ENCODE measurements around the gene CNTNAP5.

CNTNAP5 gene

DNA sequence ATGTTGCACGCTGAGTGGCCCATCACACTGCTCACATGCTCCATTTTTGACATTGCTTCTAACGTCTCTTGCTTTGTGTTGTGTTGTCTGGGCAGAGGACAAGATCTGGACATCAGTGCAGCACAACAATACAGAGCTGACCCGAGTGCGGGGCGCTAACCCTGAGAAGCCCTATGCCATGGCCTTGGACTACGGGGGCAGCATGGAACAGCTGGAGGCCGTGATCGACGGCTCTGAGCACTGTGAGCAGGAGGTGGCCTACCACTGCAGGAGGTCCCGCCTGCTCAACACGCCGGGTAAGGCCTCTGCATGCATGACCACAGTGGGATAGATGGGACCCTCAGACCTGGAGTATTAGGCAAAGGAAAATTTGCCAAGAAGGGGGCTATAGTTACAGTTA, 622.6 kb downstream of the CNTNAP5 start:
- DNase-seq, result no peak

DNA sequence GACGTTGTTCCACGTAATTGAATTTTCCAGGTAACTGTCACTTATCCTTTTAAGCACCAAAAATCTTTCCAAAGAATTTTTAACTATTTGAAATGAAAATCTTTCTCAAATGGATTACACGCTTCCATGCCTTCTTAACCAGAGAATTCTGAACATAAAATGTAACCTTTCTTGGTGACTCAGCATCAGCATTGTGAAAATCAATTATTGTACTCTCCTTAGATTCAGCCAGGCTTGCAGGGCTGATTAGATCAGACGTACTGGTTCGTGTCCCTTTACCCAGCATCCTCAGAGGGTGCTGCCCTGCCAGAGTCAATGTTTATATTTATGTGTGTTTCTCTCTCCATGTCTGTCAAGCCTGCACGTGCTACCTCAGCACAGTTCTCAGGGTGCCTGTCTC, 623.9 kb downstream of the CNTNAP5 start:
- DNase-seq, result no peak

DNA sequence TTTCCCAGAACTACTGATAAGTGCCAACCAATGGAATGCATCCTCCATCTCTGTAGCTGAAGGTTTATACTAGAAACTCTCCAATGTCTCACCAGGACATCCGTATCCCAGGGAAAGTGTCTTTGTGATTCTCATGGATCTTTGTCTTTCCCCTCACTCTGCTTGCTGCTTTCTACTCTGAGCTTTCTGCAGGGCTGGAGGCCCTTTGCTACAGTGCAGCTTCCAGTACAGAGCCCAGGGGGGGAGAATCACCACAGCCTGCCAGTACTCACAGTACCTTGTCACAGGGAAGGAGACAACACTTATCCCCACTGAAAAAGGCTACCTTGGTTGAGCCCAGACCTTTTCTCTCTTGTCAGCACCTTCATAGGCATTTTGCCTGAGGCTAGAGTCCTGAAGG, 627.0 kb downstream of the CNTNAP5 start:
- DNase-seq, result no peak

DNA sequence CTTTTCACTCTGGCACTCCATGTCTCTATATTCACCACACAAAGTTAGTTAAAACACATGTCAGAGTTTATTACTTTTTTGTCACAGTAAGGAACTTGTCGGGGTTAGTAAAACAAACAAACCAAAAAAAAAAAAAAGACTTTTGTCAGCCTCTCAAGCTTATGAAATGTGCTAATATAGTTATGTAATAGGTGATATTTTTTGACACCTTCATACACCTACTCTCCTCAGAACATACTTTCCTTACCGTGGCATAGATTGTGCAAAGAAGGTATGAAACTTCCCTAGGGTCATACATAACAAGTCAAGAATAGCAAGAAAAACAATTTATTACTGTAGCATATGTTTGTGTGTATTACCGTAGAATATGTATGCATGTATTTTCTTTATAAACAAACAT, 633.3 kb downstream of the CNTNAP5 start:
- DNase-seq, result no peak

DNA sequence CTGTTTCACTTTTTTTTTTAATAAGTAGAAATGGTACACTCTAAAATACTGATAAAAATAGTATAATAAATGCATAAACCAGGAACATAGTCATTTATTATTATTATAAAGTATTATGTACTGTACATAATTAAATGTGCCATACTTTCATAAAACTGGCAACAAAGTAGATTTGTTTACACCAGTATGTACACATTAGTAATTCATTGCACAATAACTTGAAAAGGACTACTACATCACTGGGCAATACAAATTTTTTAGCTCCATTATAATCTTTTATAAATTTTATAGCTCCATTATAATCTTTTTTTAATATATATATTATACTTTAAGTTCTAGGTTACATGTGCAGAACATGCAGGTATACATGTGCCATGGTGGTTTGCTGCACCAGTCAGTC, 636.5 kb downstream of the CNTNAP5 start:
- DNase-seq, result no peak

DNA sequence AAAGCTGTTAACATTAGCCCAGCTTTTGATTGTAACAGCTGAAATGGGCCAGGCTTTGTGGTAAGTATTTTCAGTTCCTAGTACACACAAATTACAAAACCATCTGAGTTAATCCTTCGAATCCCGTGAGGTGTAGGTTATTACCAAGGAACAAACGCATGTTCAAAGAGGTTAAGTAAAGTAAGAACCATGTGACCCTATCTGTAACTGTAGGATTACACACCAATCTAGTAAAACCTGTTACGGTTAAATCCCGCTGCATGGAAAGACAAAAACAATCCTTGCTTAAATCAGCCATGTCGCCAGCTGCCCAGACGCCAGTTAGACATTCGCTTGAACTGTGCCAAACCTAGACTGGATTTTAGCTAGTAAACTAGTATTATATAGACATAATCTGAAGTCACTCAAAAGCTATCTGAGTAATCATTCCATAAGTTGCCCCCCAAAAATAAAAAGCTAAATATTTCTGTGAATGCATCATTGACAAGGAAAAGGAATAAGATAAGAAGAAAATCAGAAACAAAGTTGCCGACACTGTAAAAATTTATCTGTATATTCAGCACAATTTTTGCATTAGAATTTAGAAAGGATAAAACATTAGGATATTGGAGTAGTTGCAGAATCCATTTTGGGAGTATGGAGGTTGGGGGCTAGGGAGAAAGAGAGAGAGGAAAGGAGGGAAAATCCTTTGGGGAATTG, 638.0 kb downstream of the CNTNAP5 start:
- DNase-seq, result no peak

DNA sequence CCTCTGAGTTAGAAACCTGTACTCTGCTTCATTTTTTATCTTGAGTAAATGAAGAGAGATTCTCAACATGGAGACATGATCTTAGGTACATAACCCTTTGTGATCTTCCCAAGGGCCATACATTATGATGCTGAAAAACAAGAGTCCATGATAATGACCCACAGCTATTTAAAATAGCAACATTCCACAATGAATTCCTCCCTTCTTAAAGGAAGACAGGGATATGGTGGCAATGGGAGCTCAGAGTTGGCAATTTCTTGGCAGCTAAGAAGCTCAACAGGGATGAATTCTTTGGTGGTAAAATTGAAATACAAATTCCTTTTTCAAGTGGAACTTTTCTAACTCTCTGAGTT, 638.5 kb downstream of the CNTNAP5 start:
- DNase-seq, result no peak

DNA sequence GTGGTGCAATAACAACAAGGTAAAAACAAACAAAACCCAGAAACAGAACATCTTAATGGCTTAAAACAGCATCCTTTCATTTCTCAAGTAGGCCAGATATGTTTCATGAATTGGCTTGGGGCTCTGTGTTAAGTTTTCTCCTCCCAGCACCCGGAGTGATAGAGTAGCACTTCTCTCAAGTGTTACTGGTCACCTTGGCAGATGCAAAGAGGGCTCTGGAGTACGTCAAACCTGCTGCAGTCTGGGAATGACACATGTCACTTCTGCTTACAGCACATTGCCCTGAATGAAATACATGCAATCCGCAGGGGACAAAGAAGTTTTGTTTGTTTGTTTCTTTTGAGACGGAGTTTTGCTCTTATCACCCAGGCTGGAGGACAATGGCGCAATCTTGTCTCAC, 639.3 kb downstream of the CNTNAP5 start:
- DNase-seq, result no peak

DNA sequence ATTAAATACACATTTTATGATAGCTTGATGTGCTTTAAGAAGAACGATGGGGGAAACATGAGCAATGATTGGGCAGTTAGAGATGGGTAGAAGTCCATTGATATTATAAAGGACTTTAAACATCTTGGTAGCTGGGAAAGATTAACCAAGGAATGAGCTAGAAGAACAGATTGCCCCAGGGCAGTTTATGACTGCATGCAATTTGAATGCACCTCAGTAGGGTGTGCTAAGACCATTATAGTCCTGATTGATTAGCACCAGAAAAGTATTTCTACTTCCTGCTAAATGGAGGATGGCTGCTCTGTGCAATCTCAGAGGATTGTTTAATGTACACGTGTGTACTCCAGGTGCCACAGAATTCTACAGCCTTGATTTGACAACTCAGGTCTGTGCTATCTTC, 641.9 kb downstream of the CNTNAP5 start:
- no peak for DNase-seq

DNA sequence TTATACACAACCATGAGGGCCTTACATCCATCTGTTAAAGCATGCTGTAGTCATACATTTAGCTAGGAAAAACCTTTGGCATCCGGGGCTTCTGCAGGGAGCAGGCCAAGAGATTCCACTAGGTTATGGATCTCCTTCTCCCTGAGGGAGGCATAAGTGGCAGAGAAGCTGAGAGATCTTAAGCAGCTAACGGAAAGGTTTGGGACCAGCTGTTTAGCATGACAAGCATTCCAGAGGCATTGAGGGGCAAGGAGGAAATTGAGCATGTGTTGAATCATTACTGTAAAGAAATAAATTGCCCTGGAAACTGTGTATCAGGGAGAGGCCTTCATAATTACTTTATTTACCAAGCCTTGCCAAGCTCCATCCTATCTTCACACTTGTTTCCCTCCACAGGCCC, 643.1 kb downstream of the CNTNAP5 start:
- DNase-seq, result no peak

DNA sequence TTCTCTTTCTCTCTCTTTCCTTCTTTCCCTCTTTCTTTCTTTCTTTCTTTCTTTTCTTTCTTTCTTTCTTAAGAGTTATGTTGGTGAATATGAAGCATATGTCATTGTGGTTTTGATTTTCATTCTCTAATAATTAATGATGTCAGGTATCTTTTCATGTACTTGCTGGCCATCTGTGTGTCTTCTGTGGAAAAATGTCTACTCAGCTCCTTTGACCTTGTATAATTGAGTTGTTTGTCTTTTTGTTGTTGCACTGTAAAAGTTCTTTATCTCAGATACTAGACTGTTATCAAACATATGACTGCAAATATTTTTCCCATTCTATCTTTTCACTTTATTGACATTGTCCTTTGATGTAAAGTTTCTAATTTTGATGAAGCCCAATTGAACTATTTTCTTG, 645.1 kb downstream of the CNTNAP5 start:
- DNase-seq, result no peak

DNA sequence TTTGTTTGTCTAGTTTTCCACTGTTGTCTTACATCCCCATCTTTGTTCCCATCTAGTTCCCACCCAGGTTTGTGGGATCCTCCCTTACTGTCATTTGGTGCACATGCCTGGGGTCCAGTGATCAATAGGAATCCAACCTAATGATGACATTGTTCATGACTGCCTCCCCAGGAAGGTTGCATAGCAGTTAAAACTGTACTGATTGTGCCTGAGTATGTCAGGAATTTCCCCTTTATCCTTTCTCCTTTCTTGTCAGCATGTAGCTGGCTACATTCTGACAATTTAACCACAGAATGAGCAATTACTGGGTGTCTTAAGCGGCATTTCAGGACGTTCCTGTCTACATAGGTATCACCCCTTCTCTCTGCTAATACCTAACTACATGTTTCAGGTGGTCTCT, 653.0 kb downstream of the CNTNAP5 start:
- no peak for DNase-seq

DNA sequence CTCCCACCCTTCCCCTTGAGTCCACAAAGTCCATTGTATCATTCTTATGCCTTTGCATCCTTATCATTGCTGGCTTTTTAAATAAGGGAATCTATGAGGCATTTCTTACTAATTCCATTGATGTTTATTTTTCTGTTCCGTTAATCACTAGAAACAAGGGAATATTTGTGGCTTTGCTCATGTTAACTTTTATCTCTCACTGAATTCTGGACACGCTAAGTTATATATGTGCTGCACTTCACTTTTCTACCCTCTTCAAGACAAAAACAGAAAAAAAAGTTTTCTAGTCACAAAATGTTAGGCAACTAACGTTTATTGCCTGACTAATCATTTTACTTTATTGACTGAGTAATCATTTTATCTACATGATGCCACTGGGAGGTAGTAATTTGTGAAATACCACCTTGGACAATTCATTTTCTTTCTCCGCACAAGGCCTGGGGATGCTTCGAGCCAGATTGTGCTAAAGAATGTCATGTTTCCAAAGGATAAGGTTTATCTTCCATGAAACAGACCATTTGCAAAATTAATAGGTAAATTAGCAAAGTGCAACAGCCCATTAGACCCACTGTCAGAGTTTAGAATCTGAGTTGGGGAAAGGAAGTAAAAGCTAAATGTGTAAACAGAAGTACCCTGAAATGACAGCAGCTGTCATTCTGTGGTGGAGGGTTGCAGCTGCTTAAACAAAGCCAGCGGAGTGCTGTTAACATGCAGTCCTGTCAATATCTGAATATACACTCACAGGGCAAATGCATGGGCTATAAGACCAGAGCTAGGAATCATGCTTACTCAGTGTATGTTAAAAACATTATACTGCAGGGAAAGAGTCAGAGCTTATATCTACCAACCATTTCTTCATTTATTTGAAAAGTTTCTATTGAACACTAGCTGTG, 658.7 kb downstream of the CNTNAP5 start:
- DNase-seq, result no peak

DNA sequence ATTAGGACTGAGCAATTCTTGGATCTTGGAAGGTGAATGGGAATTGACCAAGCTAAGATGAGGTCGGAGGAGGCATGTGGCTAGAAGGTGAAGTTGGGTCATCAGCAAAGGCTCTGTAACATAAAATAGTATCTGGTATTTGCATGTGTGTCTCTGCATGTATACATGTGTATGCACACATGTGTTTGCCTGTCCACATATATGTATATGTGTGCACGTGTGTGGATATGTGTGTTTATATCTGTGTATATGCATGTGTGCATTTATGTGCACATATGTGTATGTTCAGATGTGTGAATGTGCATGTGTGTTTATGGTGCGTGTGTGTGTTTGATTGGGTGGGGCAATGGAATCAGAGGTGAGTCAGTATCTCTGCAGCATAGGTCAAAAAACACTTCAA, 664.3 kb downstream of the CNTNAP5 start:
- DNase-seq, result no peak

DNA sequence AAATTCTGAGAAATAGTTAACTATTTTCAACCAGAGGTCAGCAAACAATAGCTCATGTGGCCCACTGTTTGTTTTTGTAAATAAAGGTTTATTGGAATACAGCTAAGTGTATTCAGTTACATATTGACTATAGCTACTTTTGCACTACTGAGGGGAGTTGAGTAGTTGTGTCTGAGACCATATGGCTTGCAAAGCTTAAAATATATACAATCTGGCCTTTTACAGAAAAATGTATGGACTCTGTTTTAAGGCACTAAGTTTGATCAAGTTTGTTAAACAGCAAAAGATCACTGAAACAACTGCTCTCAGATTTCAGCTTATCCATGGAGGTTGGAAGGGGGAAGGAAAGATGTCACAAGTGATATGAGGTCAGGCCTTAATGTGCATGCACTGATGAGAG, 667.1 kb downstream of the CNTNAP5 start:
- no peak for DNase-seq

DNA sequence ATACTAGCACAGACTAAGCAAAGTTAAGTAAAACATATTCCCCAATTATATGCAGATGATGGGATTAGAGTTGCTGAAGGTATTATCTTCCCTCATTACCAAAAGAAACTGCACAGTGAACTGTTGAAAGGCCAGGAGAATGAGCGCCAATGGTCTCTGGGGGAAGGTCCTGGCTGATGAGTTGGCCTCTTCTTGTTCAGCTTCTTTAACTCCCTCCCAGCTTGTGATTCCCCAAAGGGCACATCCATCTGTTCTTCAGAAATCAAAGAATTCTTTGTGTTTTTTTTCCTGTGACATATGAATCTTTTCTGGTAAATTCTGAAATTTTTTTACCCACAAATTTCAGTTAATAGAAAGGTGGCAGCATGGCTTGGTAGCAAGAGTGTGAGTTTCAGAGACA, 667.6 kb downstream of the CNTNAP5 start:
- no peak for DNase-seq

DNA sequence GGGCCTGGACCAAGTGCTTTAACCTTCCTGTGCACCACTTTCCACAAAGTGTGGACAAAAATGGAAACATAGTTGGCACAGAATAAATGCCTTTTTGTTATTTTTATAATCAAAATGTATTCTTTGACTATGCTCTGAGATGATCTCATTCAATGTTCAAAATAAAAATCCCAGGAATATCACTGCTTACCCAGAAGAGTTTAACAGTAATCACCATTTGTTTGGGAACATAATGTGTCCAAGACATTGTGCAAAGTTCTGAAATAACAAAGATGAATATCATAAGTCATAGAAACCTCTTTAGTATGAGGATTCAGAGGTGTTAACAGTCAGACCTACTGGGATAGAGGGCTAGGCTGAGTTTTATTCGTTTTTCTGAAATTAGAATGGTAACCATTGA, 668.1 kb downstream of the CNTNAP5 start:
- DNase-seq, result no peak

DNA sequence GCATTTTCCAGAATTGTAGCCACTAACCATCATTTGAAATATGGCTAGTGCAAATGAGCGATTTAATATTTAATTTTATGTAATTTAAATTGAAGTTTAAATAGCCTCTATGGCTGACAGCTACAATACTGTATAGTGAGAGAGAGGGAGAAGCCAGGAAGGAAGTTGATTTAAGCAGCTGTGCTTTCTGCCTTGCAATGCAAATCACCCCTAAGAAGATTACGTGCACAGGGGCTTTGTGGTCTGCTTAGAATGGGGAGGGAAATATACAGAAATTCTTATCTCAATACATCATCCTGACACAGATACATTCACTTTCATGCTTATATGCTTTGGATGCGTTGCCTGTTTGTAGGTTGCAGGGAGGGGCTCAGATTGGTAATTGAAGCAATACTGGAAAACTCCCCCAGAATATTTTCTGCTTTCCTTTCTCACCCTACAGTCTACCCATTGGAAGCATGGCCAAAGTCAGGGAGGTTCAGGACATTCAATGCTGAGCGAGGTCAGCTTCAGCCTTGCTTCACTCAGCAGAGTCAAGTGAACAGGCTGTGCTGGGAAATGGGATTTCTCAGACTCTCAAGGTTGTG, 674.0 kb downstream of the CNTNAP5 start:
- DNase-seq, result no peak

DNA sequence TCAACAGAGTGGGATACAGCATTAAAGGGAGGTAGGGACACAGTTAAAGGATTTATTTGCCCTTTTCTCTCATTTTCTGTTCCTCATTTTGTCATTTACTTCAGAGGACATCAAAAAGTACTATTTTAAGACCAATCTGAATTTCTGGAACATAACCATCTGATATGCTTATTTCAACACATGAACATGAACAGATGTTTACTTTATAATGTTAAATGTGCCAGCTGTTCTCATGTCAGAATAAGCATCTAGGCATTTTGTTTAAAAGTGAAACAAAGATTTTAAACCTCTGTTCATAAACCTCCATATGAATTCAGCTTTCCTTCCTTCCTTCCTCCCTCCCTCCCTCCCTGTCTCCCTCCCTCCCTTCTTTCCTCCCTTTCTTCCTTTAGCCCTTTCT, 677.7 kb downstream of the CNTNAP5 start:
- no peak for DNase-seq

DNA sequence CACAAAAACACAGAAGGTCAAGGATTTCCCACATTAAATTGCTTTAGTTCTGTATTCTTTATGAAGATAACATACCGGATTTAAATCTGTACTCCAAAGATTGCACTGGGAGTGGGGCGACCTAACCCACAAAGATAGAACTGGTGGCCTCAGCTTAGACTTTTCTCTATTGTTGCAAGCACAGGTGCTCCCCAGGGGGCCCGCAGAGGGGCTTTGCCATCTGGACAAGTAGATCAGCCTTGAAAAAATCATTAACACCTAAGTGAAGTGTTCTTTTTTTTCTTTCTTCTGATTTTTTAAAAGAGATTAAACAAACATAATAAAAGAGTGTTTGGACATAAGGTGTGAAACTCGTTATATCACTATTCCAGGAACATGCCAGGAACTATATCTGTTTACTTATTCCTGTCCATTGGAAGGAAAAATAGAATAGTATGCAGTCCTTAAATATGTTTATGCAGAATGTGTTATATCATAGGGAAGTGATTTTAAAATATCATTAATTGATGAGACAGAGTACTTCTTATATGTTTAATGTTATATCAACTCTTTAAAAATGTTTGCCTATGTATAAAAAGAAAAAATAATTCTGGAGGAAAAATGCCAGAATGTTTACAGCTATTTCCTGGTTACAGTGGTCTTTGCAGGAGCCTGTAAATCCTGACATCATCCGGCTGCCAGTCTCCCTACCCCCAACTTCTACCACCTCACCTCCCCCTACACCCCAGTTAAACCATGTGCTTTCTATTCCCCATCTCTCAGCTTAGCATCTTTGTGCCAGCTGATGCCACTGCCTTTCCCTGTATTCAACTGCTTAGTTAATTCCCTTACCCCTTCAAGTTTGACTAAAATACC, 679.2 kb downstream of the CNTNAP5 start:
- no peak for DNase-seq

DNA sequence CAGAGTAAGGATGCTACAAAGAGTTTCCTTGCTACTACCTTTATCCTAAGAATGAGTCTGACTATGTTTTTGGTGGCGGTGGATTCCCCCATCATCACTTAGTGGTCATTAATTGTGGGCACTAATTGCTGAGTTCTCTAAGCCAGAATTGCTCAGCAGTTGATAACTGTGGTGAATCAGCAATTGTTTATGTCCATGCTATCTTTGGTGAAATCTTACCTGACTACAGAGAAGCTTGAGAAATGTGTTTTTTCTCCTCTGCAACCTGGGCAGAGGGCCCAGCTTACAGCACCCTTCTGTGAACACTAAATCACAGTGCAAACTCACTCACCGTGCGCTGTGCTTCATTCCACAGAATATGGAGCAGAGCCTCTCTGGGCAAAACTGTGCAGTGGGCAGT, 683.6 kb downstream of the CNTNAP5 start:
- DNase-seq, result no peak

DNA sequence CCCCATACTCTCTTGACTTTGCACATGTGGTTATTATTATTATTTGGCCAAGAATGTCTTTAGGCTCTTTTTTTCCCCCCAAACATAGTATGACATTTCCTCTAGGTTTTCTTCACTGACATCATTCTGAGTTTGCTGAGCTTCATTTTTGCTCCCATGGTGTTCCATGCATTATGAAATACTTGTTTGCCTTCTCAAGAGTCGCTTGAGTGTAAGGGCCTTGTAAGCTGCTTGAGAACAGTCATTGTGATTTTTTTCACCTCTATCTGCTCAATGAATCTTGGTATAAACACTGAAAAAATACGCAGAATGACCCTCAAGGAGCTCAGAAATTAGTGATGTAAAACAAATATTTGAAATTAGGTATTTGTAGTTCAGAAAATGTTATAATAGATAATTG, 688.9 kb downstream of the CNTNAP5 start:
- no peak for DNase-seq

DNA sequence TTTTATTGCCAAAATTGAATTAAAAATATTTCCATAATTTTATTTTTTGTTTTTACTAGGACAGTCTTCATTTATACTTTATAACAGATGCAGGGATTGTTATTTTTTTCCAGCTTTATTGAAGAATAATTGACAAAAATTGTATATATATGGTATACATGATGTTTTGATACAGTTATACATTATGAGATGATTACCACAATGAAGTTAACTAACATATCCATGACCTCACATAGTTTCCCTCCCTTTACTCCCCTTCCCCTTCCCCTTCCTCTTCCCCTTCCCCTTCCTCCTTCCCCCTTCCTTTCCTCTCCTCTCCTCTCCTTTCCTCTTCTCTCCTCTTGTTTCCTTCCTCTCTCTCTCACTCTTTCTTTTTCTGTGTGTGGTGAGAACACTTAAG, 700.1 kb downstream of the CNTNAP5 start:
- DNase-seq, result no peak

Data from CD4-positive, alpha-beta T cell treated with Interleukin-10 for 1 hour (primary cell).